Measurements from ENCODE around the gene ROR2.

Gene ROR2

GRCh38 chr9:91900055-91900796 lies 49.8 kb downstream of the ROR2 start:
- no peak for DNase-seq

GRCh38 chr9:91899594-91899993 lies 50.4 kb downstream of the ROR2 start:
- DNase-seq: no peak

- DNase-seq: no peak
Measured at GRCh38 chr9:91899219-91899563, 50.8 kb downstream of the ROR2 start.

DNA sequence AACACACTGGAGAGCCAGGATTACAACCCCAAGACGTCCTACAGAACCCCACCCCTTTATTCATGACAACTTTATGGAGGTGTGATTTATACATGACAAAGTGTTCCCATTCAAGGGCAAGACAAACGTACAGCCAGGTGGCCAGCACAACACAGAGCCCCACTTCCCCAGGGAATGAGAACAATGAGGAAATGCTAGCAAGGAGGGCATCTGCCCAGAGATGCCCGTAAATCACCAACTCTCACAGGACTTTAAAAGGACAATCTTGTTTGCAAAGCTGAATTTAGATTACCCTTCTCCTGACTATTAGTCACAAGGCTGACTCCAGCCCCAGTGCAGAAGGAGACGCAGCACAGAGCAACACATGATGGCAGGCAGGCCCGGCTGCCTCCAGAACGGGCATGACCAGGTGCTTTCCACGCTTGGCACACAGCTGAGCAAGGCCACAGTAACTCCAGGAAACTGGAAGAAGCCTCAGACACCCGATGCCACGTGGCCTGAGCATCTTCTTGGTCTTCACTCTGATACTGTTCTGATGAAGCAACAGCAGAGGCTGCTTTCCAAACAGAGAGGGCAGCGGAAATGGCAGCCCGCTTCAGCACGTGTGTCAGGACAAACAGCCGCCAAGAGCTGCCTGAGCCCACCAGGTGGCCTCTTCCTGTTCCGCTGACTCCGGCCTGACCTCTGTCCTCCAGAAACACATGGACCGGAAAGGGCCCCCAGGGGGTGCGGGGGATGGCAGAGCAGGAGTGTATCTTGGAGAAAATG lies 51.4 kb downstream of the ROR2 start:
- no peak for DNase-seq

- DNase-seq: no peak
Measured at GRCh38 chr9:91897201-91897600, 52.8 kb downstream of the ROR2 start.

DNA sequence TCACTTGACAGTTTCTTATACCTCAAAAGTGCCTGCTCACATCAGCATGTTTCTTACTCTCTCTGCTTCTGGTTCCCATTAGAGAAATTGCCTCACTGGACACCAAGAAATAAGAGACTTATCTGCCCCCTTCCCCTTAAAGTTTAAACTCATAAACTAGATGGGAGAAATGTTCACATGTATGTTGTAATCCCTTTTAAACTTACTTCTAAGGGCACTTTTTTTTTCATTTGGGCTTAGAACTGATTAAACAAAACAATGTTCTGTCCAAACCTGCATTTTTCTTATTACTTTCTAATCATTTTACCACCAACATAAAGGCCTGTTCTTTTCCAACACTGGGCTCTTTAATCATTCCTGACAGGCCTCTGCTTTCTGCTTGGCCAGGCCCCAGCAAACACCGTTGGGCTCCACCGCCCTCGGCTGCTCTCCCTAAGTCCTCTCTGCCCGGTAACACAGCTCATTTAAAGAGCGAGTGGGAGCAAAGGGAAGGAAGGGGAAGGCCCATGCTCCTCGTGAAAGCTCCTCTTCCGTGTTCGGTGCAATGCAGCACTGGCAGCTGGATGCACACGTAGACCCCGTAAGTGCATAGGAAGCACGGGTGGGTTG lies 53.4 kb downstream of the ROR2 start:
- DNase-seq: no peak

GRCh38 chr9:91896097-91896496 lies 53.9 kb downstream of the ROR2 start:
- DNase-seq: no peak

DNA sequence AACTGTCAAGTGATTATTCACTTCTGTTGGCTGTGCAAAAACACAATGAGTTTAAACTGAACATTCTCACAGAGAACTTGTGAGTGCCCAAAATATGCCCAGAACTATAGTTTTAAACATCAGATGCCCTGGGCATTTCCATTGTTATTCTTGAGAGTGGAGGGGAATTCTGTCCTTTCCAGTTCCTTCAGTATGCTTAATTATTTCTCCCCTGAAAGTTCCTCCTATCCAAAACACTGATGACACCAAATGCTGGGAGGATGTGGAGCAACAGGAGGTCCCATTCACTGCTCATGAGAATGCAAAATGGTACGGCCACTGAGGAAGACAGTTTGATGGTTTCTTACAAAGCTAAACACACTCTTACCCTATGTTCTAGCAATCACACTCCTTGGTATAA lies 55.5 kb downstream of the ROR2 start:
- no peak for DNase-seq

DNA sequence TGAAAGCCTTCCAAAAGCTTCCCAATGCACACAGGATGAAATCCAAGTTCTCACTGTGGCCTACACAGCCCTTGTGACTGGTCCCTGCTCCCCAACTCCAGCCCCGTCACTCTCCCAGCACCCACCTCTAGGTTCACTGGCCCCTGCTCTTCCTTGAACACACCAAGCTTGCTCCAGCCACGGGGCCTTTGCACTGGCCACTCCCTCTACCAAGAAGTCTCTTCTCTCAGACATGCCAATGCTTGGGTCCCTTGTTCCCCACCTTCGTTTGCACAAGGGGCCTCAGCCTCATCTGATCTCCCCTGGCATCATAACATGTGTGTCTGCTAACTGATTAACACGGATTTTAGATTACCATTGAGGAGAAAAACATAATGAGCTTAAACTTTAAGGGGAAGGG lies 56.0 kb downstream of the ROR2 start:
- no peak for DNase-seq

DNA sequence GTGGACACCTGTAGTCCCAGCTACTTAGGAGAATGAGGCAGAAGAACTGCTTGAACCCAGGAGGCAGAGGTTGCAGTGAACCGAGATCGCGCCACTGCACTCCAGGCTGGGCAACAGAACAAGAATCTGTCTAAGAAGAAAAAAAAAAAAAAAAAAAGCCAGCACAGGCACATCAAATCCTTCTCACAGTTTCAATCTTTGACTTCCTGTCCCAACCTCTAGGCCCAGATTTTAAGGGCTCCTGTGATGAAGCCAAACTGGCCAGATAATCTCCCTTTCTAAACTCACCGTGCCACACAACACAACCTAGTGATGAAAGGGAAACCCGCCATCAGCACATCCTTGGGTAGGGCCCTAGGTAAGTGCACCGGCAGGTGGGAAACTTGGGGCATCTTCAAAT lies 58.1 kb downstream of the ROR2 start:
- DNase-seq: no peak

GRCh38 chr9:91890662-91891061 lies 59.4 kb downstream of the ROR2 start:
- DNase-seq: no peak

- no peak for DNase-seq
Measured at GRCh38 chr9:91889161-91889911, 60.7 kb downstream of the ROR2 start.

DNA sequence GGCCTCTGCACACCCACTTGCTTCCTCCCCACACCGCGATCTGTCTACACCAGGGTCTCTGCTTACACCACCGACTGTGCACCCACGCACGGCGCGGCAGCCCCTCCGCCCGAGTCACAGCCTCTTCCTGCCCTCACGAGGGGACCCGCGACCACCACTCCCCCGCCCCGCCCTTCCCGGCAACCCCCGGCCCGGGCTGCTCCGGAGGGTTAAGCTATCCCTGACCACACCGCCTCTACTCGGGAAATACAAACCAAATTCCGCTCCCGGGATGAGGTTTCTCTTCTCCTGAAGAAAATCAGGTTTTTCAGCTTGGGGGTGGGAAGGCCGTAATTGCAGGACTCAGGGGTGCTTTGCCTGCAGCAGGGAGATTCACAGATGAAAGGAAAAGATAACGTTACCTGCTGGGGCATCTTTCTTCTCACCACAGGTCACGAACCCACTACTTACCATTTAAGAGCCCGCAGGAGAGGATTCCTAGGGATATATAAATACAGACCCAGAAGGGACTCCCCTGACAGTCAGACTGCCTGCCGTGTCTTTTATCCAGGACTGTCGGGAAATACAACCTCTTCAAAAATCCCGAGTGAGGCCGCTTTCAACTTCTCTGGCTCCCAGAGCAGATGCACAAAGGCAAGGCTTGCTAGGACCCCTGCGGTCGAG lies 63.5 kb downstream of the ROR2 start:
- DNase-seq: no peak

DNA sequence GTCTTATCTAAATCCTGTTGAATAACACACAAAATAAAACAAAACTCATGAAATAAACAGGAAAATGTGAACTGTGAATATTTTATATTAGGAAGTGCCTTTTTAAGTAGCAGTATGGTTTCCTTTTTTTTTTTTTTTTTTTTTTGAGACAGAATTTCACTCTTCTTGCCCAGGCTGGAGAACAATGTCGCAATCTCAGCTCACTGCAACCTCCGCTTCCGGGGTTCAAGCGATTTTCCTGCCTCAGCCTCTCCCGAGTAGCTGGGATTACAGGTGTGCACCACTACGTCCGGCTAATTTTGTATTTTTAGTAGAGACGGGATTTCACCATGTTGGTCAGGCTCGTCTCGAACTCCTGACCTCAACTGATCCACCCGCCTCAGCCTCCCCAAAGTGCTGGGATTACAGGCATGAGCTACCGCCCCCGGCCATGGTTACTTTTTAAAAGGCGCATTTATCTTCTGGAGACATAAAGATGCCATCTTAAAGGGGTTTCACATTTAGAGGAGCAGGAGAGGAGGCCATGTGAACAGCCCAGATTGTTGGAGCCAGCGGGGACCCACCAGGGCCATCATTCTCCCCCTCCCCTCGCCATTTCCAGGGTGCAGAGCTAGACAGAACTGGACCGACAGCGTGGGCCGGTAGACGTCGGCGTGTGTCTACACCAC lies 64.1 kb downstream of the ROR2 start:
- no peak for DNase-seq

- DNase-seq: no peak
Measured at GRCh38 chr9:91884696-91885687, 65.0 kb downstream of the ROR2 start.

DNA sequence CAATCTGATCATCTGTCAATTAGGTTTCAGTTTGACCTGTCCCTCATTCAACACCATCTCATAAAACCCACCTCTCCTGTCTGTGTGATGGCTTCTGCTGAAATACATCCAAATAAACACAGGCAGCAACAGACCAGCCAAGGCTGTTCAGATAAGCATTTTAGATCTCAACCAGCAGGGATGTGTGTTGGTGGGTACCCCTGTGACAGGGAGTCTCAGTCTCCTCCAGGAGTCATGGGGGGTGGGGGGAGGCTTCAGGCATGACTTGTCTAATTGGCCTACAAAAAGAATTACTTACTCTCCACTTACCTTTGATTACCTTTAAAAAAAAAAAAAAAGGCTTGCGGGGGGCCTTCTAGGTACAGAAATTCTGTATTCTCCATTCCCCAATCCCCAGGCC lies 65.9 kb downstream of the ROR2 start:
- DNase-seq: no peak

- DNase-seq: no peak
Measured at GRCh38 chr9:91883503-91883902, 66.5 kb downstream of the ROR2 start.

DNA sequence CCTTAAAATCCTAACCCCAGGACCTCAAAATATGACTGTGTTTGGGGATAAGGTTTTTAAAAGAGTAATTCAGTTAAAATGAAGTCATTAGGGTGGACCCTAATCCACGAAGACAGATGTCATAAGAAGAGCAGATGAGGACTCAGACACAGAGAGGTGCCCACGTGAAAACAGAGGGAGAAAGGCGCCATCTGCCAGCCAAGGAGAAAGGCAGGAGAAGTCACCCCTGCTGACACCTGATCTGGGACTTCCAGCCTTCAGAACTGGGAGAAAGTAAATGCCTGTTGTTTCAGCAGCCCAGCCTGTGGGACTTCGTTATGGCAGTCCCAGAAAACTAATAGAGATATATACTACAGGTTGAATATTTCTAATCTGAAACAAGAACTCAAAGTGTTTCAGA lies 67.4 kb downstream of the ROR2 start:
- no peak for DNase-seq

- no peak for DNase-seq
Measured at GRCh38 chr9:91880378-91880972, 69.6 kb downstream of the ROR2 start.

- no peak for DNase-seq
Measured at GRCh38 chr9:91879231-91879630, 70.8 kb downstream of the ROR2 start.

DNA sequence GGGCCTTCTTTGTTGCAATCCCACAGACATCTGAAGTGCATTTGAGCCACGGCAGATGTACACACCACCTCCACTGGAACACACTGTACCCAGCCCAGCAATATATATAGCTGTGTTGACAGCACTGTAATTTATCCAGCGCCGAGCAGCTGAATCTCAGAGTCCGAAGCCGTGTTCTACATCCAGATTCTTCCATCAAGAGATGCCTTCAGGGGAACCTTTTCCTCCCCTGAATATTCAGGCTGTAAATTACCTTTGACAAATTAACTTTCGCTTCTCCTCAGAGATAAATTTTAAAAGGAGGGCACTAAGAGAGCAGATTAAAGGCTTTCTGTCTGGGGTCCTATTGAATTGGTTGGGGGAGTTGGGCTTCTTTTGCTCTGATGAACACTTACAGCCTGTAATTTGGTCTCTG lies 76.4 kb downstream of the ROR2 start:
- DNase-seq: no peak
